HEK293 (cell line): ENCODE data around the gene ANKRD60.

Source experiments
- CTCF ChIA-PET: fragments of 350-600 bp; formaldehyde crosslinking; extraction: SDS; loops from one replicate; lab custom pipeline; 2021; ENCODE audit warnings: antibody characterized with exemption; lab: Yijun Ruan, JAX
- POLR2A ChIA-PET: fragments of 300-600 bp; formaldehyde crosslinking; extraction: SDS; loops from one replicate; lab custom pipeline; 2020; ENCODE audit warnings: antibody characterized with exemption, inconsistent platforms; lab: Yijun Ruan, JAX
- H3K27ac ChIP-seq: fragments of 200-500 bp; sonication (Bioruptor generic); 2 replicates; pipeline ENCODE4 v1.5.1; 2014; ENCODE audit warnings: low read depth, low read length, control low read depth, inconsistent platforms; ENCODE audit errors: extremely low read depth
- H3K36me3 ChIP-seq, 2 experiments: fragments of 200-500 bp in 1 of 2; sonication (Bioruptor generic) in 1 of 2; 1 replicate in 1 of 2; 2 replicates in 1 of 2; pipeline ENCODE4 v1.5.1; 2014 to 2017; ENCODE audit warnings: inconsistent platforms in 2 of 2, low read length in 2 of 2; ENCODE audit not compliant: control insufficient read depth in 2 of 2, insufficient read depth in 1 of 2
- H3K4me1 ChIP-seq: fragments of 200-500 bp; sonication (Bioruptor generic); 2 replicates; pipeline ENCODE4 v1.5.1; 2014; ENCODE audit warnings: mild to moderate bottlenecking, low read length, inconsistent platforms; ENCODE audit not compliant: control insufficient read depth, insufficient read depth
- H3K4me3 ChIP-seq: 2 replicates; pipeline ENCODE4 v1.5.1; 2011; ENCODE audit warnings: low read depth, mild to moderate bottlenecking, control low read depth, low read length, moderate library complexity
- H3K9me3 ChIP-seq: fragments of 200-500 bp; sonication (Bioruptor generic); 2 replicates; pipeline ENCODE4 v1.5.1; 2014; ENCODE audit warnings: low read depth, low read length, inconsistent platforms; ENCODE audit not compliant: control insufficient read depth, insufficient read depth
- HOXA7 ChIP-seq: sonication (generic); formaldehyde crosslinking; IDR thresholded peaks from 2 replicates; pipeline ENCODE4 v1.8.1; 2022; ENCODE audit warnings: missing genetic modification reagents, borderline replicate concordance
- HOXC10 ChIP-seq: sonication (generic); formaldehyde crosslinking; IDR thresholded peaks from 2 replicates; pipeline ENCODE4 v1.8.1; 2023; ENCODE audit warnings: mild to moderate bottlenecking, missing genetic modification reagents
- KLF1 ChIP-seq: fragments of 450-650 bp; formaldehyde crosslinking; IDR thresholded peaks from 2 replicates; pipeline ENCODE4 v1.5.1; 2016; ENCODE audit warnings: missing biosample characterization, missing genetic modification characterization
- PRDM1 ChIP-seq: fragments of 450-650 bp; formaldehyde crosslinking; IDR thresholded peaks from 2 replicates; pipeline ENCODE4; 2016; ENCODE audit warnings: missing biosample characterization, missing genetic modification characterization
- ZBTB7A ChIP-seq: fragments of 450-650 bp; formaldehyde crosslinking; IDR thresholded peaks from 2 replicates; pipeline ENCODE4 v1.5.1; 2016; ENCODE audit warnings: low read depth, missing biosample characterization, missing genetic modification characterization
- ZNF223 ChIP-seq: fragments of 450-650 bp; formaldehyde crosslinking; IDR thresholded peaks from 2 replicates; pipeline ENCODE4 v1.5.1; 2016; ENCODE audit warnings: missing biosample characterization, missing genetic modification characterization
- ZNF302 ChIP-seq: fragments of 450-650 bp; formaldehyde crosslinking; IDR thresholded peaks from 2 replicates; pipeline ENCODE4 v1.5.1; 2016; ENCODE audit warnings: missing biosample characterization, missing genetic modification characterization, low read depth
- ZNF394 ChIP-seq: fragments of 450-650 bp; formaldehyde crosslinking; IDR thresholded peaks from 2 replicates; pipeline ENCODE4 v1.5.1; 2016; ENCODE audit warnings: missing biosample characterization, missing genetic modification characterization, mild to moderate bottlenecking, moderate library complexity, borderline replicate concordance
- ZNF670 ChIP-seq: fragments of 450-650 bp; formaldehyde crosslinking; IDR thresholded peaks from 2 replicates; pipeline ENCODE4 v1.5.1; 2016; ENCODE audit warnings: missing biosample characterization, missing genetic modification characterization, low read depth
- ZNF747 ChIP-seq: fragments of 450-650 bp; formaldehyde crosslinking; IDR thresholded peaks from 2 replicates; pipeline ENCODE4 v1.5.1; 2016; ENCODE audit warnings: missing biosample characterization, missing genetic modification characterization
- TF ChIP-seq, protein P1 (sequence below): fragments of 450-650 bp; formaldehyde crosslinking; IDR thresholded peaks from 2 replicates; pipeline ENCODE4 v1.5.1; 2016; ENCODE audit warnings: missing biosample characterization, missing genetic modification characterization
- TF ChIP-seq, protein P2 (sequence below): fragments of 450-650 bp; IDR thresholded peaks from 2 replicates; pipeline ENCODE4 v1.5.1; 2018; ENCODE audit warnings: missing biosample characterization, mild to moderate bottlenecking, missing genetic modification characterization
- TF ChIP-seq, protein P3 (sequence below): fragments of 450-650 bp; formaldehyde crosslinking; IDR thresholded peaks from 2 replicates; pipeline ENCODE4 v1.5.0; 2017; ENCODE audit warnings: missing biosample characterization, missing genetic modification characterization, borderline replicate concordance
- TF ChIP-seq, protein P4 (sequence below): fragments of 450-650 bp; formaldehyde crosslinking; IDR thresholded peaks from 2 replicates; pipeline ENCODE4 v1.5.1; 2017; ENCODE audit warnings: missing biosample characterization, missing genetic modification characterization

ANKRD60 gene

DNA sequence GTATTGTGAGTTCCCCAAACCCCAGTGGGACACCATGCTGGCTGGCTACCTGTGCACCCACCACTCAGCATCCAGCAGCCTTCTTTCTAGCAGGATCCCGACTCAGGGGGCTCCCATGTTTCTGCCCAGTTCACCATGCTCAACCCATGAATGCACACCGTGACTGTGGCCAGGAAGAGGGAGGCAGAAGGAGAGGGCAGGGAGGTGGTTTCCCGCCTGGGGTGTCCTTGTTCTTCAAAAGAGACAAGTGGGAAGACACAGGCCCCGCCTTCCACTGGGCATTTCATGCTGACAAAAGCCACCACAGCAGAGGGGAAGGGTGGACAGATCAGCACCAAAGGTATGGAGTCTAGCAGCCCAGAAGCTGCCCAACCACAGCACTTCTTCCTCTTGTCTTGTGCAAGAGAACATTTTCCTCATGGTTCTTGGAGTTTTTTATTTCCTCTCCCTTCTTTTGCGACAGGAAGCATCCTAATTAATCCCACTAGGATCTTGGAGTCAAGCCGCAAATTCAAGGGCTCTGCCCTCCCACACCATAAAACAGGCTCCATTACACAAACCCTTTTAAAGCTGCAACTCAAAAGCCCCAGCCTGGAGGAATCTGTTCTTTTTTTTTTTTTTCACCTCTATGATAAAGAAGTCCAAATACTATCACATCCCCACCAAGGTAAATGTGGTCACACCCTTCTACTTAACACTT lies 13.5 kb upstream of the ANKRD60 start:
- Histone ChIP-seq H3K9me3 (no peaks in the 10 kb centered on the region), H3K4me1 (no peaks in the 10 kb centered on the region), H3K36me3 (peaks cover 0 to 46% of the 10 kb centered on the region in 2 experiments; a peak in 1 of 3 replicates), H3K27ac (no peak overlapping the region)
- POLR2A ChIA-PET, result no interaction called here
- TF ChIP-seq, protein P1, sequence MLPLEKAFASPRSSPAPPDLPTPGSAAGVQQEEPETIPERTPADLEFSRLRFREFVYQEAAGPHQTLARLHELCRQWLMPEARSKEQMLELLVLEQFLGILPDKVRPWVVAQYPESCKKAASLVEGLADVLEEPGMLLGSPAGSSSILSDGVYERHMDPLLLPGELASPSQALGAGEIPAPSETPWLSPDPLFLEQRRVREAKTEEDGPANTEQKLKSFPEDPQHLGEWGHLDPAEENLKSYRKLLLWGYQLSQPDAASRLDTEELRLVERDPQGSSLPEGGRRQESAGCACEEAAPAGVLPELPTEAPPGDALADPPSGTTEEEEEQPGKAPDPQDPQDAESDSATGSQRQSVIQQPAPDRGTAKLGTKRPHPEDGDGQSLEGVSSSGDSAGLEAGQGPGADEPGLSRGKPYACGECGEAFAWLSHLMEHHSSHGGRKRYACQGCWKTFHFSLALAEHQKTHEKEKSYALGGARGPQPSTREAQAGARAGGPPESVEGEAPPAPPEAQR (tag by site-specific recombination), result no peak
- TF ChIP-seq ZNF394 (tag by site-specific recombination) (no peak), KLF1 (tag by site-specific recombination) (no peak), ZNF302 (tag by site-specific recombination) (no peak), ZBTB7A (tag by site-specific recombination) (no peak), PRDM1 (tag by site-specific recombination) (no peak), HOXA7 (no peak)
- TF ChIP-seq, protein P2, sequence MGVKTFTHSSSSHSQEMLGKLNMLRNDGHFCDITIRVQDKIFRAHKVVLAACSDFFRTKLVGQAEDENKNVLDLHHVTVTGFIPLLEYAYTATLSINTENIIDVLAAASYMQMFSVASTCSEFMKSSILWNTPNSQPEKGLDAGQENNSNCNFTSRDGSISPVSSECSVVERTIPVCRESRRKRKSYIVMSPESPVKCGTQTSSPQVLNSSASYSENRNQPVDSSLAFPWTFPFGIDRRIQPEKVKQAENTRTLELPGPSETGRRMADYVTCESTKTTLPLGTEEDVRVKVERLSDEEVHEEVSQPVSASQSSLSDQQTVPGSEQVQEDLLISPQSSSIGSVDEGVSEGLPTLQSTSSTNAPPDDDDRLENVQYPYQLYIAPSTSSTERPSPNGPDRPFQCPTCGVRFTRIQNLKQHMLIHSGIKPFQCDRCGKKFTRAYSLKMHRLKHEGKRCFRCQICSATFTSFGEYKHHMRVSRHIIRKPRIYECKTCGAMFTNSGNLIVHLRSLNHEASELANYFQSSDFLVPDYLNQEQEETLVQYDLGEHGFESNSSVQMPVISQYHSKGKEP (tag by site-specific recombination), result no peak
- TF ChIP-seq, all 188 proteins: peak for 0
- H3K4me3 ChIP-seq, result no peak overlapping the region
- CTCF ChIA-PET, result interaction anchor here (0.6 to 0.7 kb wide), 2 partner anchors 239 to 658 kb away, joined by 3 read pairs; no protein-coding TSS in a partner anchor

DNA sequence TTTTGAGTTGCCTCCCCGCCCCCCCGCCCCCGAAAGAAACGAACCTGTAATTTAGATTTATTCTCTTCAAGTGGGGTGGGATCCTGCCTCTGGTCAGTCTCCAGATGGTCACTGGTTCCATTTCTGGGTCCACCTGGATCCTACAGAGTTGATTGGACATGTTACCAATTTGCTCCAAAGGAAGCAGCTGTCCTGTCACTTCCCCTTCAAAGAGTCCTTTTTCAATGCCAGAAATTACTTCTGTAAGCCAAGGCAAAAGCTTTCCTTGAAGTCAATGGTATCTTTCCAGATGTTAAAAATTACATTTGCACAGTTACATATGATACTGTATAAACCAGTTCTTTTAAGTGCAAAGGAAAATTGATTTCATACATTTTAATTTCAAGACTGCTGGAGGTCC lies 12.0 kb upstream of the ANKRD60 start:
- no peak overlapping the region for H3K27ac ChIP-seq
- TF ChIP-seq, protein P3, sequence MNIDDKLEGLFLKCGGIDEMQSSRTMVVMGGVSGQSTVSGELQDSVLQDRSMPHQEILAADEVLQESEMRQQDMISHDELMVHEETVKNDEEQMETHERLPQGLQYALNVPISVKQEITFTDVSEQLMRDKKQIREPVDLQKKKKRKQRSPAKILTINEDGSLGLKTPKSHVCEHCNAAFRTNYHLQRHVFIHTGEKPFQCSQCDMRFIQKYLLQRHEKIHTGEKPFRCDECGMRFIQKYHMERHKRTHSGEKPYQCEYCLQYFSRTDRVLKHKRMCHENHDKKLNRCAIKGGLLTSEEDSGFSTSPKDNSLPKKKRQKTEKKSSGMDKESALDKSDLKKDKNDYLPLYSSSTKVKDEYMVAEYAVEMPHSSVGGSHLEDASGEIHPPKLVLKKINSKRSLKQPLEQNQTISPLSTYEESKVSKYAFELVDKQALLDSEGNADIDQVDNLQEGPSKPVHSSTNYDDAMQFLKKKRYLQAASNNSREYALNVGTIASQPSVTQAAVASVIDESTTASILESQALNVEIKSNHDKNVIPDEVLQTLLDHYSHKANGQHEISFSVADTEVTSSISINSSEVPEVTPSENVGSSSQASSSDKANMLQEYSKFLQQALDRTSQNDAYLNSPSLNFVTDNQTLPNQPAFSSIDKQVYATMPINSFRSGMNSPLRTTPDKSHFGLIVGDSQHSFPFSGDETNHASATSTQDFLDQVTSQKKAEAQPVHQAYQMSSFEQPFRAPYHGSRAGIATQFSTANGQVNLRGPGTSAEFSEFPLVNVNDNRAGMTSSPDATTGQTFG (tag by site-specific recombination), result no peak
- TF ChIP-seq ZNF747 (no peak), ZNF670 (tag by site-specific recombination) (no peak), ZNF223 (tag by site-specific recombination) (no peak), HOXC10 (CRISPR knock-in tag) (no peak)
- TF ChIP-seq, protein P4, sequence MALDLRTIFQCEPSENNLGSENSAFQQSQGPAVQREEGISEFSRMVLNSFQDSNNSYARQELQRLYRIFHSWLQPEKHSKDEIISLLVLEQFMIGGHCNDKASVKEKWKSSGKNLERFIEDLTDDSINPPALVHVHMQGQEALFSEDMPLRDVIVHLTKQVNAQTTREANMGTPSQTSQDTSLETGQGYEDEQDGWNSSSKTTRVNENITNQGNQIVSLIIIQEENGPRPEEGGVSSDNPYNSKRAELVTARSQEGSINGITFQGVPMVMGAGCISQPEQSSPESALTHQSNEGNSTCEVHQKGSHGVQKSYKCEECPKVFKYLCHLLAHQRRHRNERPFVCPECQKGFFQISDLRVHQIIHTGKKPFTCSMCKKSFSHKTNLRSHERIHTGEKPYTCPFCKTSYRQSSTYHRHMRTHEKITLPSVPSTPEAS, result no peak
- TF ChIP-seq, all 188 proteins: peak for 0
- H3K36me3 ChIP-seq, result peaks cover 0 to 33% of the 10 kb centered on the region in 2 experiments; a peak in 1 of 3 replicates
- H3K9me3 ChIP-seq, result no peaks in the 10 kb centered on the region
- no peak overlapping the region for H3K4me3 ChIP-seq
- CTCF ChIA-PET, result interaction anchor here (0.5 to 1.3 kb wide), 2 partner anchors 121 to 209 kb away, joined by 3 read pairs; no protein-coding TSS in a partner anchor
- POLR2A ChIA-PET, result no interaction called here
- H3K4me1 ChIP-seq, result no peaks in the 10 kb centered on the region
